GM18520 (cell line): Measurements from ENCODE around the gene PTPN2.

Experiments
- ATAC-seq: cut with Tn5 transposase; IDR thresholded peaks from one replicate; pipeline ENCODE4 v1.9.1; 2021; ENCODE audit not compliant: unreplicated experiment

PTPN2 gene

DNA sequence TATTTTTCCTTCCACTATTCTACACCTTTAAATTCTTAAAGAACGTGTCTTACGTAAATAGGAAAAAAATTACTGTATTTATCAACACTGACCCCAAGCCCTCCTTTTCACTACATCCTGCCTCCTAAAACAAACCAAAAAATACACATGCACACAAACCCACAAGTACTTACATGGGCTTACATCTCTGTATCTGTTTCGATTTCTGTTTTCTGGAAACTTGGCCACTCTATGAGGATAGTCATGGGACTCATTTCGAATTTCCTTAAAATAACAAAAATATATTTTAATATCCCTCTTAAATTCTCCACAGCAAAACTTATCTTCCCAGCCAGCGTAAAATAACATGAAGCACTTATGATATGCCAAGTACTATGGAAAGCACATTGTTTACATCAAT is 25.0 kb downstream of the PTPN2 start:
- ATAC-seq = no peak

DNA sequence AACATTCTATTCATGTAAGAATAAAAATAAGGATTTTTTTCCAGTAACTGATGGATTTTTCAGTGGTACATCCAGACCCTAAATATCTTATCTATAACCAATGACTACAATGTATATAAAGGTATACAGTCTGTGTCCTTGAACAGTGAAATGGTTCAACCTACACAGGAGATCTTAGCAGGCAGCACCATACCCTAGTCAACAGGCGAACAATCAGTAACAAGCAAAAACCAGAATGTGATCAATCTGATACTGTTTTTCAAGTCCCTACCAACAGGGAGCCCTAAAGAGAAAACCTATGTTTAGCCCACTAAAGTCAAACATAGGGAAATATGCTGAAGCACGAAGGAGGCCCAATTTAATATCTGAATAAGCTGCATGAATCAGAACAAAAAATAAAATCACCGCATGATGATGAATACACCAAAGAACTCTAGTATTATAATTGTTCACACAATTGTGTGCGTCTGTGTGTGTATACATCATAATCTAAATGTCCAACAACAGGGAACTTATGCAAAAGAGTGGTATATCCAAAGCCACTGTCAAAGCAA is 26.0 kb downstream of the PTPN2 start:
- ATAC-seq = no peak

DNA sequence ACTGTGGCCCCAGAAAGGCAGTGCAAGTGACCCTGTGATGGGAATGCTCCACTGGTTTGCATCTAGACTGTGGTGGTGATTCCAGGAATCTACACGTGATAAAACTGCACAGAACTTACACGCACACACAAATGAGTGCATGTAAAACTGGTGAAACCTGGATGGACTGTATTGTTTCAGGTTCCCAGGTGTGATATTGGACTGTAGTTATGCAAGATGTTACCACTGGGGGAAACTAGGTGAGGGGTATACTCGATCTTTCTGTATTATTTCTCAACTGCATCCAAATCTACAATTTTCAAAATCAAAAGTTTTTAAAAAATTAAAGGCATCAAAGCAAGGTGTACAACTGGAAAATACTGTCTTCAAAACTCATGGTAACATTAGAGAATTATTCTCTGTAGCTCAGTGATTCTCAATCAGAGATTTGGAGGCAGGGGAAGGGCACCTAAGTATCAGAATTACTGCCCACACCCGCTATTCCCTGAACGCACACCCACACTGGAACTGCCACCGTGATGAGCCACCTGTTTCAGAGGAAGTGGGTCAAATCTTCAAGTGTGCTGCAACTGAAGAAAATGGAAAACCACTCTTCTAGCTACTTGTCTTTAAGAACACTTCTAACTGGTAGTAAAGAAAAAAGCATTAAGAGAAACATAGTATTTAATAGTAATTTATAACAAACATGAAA is 26.7 kb downstream of the PTPN2 start:
- ATAC-seq = no peak

DNA sequence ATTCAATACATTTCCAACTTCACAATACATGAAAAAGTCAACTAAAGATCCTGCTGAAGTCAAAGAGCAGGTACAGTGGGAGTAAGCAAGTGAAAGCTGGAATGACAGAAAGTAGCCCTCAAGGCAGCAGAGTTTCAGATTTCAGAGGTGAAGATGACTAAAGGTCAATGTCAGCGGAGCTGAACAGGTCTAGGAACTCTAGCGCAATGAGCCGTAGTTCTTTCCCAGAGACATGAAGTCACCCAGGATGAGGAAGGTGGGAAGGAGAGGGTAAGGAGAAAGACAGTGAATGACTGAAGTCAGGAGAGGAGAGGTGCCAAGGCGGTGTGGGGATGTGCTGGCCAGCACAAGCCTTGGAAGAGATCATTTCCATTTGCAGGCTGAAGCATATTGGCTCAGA is 28.1 kb downstream of the PTPN2 start:
- ATAC-seq = no peak

DNA sequence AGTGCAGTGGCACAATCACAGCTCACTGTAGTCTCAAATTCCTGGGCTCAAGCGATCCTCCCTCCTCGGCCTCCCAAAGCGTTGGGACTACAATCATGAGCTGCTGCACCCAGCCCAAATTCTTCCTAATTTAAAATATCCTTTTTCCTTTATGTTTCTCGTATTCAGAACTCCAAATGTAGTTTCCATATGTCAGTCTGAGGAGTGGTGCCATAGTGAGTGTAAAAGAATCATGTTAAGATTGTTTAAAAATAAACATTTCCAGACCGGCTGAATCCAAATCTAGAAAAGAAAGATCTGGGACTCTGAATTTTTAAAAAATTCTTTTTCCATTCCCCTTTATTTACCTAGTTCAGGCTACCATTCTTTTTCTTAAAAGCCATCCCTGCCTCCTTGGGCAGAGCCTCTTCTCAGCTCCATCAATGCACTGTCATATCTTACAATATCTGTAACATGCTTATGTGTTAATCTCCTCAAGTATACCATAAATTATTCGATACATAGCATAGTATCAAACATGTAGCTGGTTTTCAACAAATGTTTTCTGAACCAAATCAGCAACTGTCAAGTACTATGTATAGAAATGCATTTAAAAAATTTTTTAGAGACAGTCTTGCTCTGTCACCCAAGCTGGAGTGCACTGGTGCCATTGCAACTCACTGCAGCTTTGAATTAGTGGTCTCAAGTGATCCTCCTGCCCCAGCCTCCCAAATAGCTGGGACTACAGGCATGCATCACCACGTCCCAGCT is 31.3 kb downstream of the PTPN2 start:
- ATAC-seq = no peak

DNA sequence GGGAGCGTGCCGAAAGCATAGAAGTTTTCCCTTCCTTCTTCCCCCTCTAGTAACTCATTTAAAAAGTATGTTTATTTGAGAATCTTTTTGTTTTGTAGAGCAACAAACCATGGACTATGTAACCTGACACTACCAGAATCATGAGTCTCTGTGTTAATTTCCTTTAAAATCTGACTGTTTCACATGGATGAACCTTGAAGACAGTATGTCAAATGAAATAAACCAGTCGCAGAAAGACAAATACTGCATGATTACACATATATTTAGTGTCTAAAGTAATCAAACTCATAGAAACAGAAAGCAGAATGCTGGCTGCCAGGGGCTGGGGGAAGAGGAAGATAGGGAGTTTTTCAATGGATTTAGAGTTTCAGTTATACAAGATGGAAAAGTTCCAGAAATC is 32.3 kb downstream of the PTPN2 start:
- no peak for ATAC-seq

DNA sequence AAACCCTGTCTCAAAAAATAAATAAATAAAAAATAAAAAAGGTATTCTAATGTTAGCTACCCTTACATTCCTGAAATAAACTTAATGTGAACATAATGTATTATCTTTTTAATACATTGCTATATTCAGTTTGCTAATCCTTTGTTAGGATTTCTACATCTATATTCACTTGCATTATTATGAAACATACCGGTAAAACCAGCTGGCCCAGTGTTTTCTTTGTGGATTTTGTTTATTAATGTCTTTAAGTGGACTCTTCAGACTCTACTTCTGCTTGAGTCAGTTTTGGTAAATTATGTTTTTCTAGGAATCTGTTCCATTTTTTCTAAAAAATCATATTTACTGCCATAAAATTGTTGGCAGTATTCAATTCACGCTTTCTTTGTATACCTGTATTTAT is 34.5 kb downstream of the PTPN2 start:
- no peak for ATAC-seq

DNA sequence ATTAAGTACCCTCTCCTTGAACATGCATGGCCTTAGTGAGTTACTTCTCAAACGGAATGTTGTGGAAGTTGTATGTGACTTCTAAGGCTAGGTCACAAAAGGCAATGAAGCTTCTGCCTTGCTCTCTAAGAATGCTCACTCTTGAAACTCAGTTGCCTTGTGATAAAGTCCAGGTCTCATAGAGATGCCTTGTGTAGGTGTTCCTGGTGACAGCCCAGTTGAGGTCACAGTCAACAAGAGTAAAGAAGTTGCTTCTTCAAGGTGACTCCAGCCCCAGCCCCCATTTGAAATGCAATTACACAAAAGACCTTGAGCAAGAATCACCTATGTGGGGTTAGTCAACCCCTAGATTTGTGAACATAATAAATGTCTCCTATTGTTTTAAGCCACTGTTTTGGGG is 35.6 kb downstream of the PTPN2 start:
- ATAC-seq = no peak

DNA sequence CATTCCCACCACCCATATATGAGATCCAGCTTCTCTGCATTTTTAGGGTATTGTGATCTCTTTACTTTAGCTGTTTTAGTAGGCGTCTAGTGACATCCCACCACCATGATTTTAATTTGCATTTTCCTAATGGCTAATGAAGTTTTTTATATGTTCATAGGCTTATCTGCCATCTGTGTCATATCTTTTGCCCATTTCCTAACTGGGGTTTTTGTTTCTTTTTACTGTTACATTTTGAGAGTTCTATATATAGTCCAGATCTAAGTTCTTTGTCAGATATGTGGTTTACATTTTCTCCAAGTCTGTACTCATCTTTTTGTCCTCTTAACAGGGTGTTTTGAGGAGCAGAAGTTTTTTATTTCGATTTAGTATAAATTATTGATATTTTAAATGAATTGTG is 39.6 kb downstream of the PTPN2 start:
- no peak for ATAC-seq

DNA sequence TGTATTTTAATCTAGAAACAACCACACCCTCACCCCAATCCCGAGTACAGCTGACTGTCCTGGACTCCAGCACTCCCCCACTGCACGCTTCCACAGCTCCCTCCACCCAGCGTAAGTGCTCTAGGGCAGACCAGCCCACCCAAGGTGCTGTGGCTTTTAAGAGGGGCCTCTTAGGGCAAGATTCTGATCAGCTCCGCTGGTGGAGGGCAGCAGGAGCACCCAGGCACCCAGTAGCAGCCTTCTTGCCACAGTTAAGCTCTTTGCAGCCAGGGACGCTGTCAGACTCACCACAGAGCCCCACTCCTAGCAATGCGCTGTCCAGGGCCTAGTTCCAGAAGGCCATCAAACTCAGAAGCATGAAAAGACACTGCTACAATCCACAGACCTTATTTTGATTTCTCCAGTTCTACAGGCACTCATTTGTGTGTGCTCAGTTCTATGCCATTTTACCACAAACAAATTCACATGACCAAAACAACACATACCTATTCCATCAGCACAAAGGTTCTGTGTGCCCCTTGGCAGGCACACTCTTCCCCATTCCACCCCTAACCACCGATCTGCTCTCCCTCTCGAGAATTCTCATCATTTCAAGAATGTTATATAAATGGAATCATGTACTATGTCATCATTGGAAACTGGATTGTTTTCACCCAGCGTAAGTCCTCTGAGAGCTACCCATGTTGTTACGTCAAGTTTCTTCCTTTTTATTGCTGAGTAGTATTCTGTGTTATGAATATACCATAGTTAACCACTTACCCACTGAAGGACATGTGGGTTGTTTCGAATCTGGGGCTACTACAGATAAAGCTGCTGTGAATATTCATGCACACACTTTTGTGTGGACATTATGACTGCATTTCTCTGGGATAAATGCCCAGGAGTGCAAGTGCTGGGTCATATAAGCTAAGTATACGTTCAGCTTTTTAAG is 40.4 kb downstream of the PTPN2 start:
- ATAC-seq = no peak

DNA sequence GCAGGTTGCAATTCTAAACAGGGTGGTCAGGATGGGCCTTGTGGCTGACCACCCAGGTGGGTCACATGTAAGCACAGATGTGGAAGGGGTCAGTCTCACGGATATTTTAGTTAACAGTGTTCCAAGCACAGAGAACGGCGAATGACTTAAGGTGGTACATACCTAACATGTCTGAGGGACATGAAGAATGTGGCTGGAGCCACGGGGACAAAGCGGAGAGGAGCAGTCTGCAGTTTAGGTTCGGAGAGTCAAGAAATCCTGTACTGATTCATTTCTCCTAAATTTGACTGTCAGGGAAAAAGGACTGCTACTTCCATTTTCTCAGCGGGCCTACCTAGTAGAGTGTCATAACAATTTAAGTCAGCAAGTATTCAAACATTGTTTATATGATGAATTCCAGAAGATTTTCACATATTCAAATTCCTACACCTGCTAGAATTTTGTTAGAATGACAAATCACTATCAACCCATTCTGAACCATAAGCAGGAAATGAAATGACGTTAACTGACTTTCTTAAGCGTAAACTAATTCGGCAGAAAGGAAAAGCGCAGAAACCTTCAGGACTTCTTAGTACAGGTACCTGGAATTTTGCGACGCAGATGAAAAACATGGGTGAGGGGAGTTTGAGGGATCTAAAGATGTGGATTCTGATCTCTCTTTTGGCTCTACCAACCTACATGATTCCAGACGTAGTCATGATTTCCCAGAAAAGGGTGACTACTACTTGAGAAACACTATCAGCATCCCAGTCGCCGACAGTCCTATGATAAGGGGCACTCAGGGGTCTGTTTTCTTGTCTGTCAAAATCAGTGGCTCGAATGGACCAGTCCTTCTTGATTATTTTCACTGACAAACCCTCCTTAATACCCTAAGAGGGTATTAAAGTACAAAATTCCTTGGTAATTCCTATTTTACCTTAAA is 41.3 kb downstream of the PTPN2 start:
- no peak for ATAC-seq

DNA sequence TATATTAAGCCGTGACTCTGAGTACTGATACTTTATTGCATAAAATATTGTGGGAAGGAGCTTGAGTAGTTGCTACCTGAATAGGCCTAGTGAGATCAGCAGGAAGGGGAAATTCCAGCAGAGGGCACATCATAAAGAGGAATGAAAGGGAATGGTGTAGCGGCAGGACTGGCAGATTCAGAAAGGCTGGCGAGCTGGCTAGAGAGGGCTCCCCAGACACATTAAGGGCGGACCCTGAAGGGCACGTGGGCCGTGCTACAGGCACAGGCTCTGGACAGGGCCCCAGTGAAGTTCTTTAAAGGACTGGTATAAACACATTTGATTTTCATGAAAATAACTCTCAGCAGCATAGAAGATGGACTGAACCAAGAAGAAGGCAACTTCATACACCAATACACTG is 43.0 kb downstream of the PTPN2 start:
- ATAC-seq = no peak

DNA sequence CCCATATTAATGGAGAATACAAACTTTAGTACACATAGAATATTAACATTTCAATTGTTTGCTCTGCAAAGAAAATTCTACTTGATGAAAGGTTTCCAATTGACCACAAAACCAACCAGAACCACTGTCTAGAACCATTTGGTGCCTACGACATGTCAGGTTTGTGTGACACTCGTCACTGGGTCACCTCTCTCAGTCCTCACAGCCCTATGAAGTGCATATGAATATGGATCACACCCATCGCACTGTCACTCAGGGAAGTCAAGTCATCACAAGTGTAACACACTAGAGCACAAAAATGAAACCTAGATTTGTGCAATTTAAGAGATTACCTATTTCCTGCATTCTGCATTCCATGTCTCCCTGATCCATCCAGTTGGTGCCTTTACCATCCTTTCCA is 43.7 kb downstream of the PTPN2 start:
- peak; percentile 7 for ATAC-seq

DNA sequence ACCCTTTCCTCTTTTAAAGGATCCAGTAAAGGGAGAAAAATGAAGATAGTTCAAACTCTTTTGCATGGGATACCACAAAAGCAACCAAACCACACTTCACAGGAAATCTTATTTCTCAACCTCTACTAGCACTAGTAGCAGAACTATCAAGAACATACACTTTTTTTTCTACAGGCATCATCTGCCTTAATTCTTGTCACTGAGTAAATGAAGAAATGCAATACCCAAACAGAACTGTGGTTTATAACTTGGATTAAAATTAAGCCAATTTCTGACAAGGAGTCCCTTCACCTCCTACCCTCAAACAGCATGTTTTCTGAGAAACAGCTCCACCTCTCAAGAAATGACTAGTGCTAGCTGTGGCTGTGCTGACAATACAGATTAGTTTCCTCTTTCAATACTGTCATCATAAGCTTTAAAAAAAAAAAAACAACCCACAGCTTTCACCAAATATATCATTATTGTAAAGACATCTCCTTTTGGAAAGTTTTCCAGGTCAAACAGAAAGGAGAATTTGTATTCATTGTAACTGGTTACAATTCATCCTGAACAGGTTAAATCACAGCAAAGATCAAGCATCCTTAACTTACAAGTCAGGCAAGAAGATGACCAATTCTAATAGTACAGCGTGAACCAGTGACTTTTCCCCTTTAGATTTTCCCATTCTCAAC is 44.4 kb downstream of the PTPN2 start:
- peak; percentile 74 for ATAC-seq

DNA sequence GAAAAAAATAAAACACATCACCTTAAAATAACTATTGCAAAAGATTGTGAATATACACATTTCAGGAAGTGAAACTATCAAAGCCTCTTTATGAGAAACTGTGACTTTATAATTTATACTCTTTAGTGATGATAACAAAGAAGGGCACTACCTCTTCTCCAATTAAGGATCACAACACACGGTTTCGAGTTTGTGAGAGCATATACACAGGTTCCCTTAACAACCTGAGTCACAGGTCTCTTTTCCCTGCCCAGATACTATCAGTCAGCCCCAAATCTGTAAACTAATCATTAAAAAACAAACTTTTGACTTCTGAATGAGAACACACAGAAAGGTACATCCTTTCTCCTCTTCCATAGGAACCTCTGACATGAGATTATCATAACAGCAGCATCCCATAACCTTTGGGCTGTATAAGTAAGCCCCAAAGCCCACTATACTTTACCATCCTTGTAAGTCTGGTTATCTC is 44.9 kb downstream of the PTPN2 start:
- peak; percentile 24 for ATAC-seq

DNA sequence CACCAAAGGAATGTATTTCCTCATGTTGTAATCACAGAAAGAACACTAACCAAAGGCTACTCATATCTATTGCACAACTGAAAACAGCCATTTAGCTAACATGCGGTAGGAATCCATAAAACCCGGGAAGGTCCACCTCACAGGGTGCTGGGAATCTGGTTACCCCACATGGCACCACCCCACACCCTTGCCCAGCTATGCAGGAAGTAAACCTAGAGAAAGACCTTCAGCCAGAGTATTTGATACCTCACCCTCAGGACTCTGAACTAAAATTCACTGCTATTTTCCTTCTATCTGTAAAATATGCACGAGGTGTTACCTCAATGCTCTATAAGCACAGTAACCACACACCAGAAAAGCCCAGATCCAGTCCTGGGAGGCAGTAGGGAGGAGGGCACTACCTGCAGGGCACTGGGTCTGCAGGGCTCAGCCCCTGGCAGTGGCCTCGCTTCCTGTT is 45.8 kb downstream of the PTPN2 start:
- no peak for ATAC-seq

DNA sequence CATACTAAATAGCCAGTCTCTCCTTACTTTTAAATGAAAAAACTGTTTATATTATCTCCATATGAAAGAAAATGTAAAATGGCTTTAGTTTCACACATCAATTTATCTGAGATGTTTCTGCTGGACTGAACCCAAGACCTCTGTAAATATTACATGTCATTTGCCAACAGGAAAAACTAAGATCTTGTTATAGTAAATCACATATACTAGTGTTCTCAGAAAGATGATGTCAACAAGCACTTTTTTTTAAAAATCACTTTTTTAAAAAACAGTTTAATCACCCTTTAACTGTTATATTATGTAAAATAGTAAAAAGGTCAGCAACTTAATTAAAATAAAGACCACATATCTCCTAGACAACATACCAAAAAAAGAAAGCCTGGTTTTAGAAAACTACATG is 46.3 kb downstream of the PTPN2 start:
- no peak for ATAC-seq

DNA sequence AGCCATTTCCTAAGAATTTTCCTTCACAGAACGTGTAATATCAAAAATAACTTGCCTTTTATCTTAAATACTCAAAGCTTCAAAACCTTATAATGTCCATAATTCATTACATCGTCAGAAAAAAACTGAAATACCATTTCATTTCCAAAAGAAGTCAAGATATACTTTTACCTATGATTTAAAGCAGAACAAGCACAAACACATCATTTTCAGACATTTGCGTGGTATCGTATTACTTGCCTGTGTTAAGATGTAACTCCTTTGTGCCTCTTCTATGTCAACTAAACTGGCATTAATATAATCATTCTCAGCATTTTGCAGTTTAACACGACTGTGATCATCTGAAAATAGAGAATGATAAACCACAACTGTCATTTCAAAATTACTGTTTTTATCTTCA is 47.5 kb downstream of the PTPN2 start:
- no peak for ATAC-seq
